SH-SY5Y (cell line): ENCODE data around the gene NPTX2.

Experiments used
- GATA2 ChIP-seq: IDR thresholded peaks from 2 replicates; pipeline ENCODE4 v1.6.1; 2011; ENCODE audit warnings: mild to moderate bottlenecking, low read depth, low read length
- GATA3 ChIP-seq: IDR thresholded peaks from 2 replicates; pipeline ENCODE4 v1.6.1; 2011; ENCODE audit warnings: low read depth, mild to moderate bottlenecking, low read length, moderate library complexity

- no peak for TF ChIP-seq GATA2
- TF ChIP-seq GATA3: no peak
These were observed 57.4 kb downstream of the NPTX2 start for GRCh38 chr7:98674461-98674860.
